Stimulated activated naive CD8-positive, alpha-beta T cell treated with anti-CD3 and anti-CD28 coated beads, Interleukin-15, Interleukin-2, amounts not matched to agents 100 ng/mL and 50 ng/mL, for 24 hours (primary cell): ENCODE measurements around the gene ABCA6.

ENCODE experiments used
- H3K27ac Mint-ChIP-seq: one replicate; pipeline ENCODE4 v1.8.0; 2021; ENCODE audit warnings: mild to moderate bottlenecking, mixed read lengths
- H3K27me3 Mint-ChIP-seq: one replicate; pipeline ENCODE4 v1.8.0; 2021; ENCODE audit warnings: mixed read lengths
- H3K36me3 Mint-ChIP-seq: one replicate; pipeline ENCODE4 v1.8.0; 2021; ENCODE audit warnings: low read depth, mixed read lengths
- H3K4me1 Mint-ChIP-seq: one replicate; pipeline ENCODE4 v1.8.0; 2021; ENCODE audit warnings: low read depth, mixed read lengths
- H3K4me3 Mint-ChIP-seq: one replicate; pipeline ENCODE4 v1.8.0; 2021; ENCODE audit warnings: mild to moderate bottlenecking, mixed read lengths
- H3K9me3 Mint-ChIP-seq: one replicate; pipeline ENCODE4 v1.8.0; 2021; ENCODE audit warnings: mixed read lengths

The ABCA6 gene

GRCh38 chr17:69056179-69056823 is 85.4 kb downstream of the ABCA6 start:
- H3K4me3 Mint-ChIP-seq = no peak overlapping the region
- H3K27me3 Mint-ChIP-seq = peaks cover 4% of the 10 kb centered on the region
- H3K4me1 Mint-ChIP-seq = no peaks in the 10 kb centered on the region
- peaks cover 17% of the 10 kb centered on the region for H3K9me3 Mint-ChIP-seq
- no peak overlapping the region for H3K27ac Mint-ChIP-seq
- H3K36me3 Mint-ChIP-seq = no peaks in the 10 kb centered on the region

GRCh38 chr17:69055334-69055733 is 86.4 kb downstream of the ABCA6 start:
- H3K27ac Mint-ChIP-seq = no peak overlapping the region
- peaks cover 4% of the 10 kb centered on the region for H3K27me3 Mint-ChIP-seq

GRCh38 chr17:69050999-69051775 is 90.5 kb downstream of the ABCA6 start:
- Mint-ChIP-seq H3K9me3 (peaks cover 8% of the 10 kb centered on the region), H3K4me1 (peaks cover 19% of the 10 kb centered on the region), H3K27ac (no peak overlapping the region), H3K4me3 (no peak overlapping the region), H3K27me3 (peaks cover 4% of the 10 kb centered on the region), H3K36me3 (no peaks in the 10 kb centered on the region)

More at GRCh38 chr17:69055334-69055733, 86.4 kb downstream of the ABCA6 start:
- Mint-ChIP-seq H3K4me3 (no peak overlapping the region), H3K9me3 (peaks cover 17% of the 10 kb centered on the region), H3K4me1 (no peaks in the 10 kb centered on the region), H3K36me3 (no peaks in the 10 kb centered on the region)

- Mint-ChIP-seq H3K4me3 (no peak overlapping the region), H3K27me3 (peaks cover 4% of the 10 kb centered on the region), H3K4me1 (peaks cover 19% of the 10 kb centered on the region)
Measured at GRCh38 chr17:69048634-69049033, 93.1 kb downstream of the ABCA6 start.

DNA sequence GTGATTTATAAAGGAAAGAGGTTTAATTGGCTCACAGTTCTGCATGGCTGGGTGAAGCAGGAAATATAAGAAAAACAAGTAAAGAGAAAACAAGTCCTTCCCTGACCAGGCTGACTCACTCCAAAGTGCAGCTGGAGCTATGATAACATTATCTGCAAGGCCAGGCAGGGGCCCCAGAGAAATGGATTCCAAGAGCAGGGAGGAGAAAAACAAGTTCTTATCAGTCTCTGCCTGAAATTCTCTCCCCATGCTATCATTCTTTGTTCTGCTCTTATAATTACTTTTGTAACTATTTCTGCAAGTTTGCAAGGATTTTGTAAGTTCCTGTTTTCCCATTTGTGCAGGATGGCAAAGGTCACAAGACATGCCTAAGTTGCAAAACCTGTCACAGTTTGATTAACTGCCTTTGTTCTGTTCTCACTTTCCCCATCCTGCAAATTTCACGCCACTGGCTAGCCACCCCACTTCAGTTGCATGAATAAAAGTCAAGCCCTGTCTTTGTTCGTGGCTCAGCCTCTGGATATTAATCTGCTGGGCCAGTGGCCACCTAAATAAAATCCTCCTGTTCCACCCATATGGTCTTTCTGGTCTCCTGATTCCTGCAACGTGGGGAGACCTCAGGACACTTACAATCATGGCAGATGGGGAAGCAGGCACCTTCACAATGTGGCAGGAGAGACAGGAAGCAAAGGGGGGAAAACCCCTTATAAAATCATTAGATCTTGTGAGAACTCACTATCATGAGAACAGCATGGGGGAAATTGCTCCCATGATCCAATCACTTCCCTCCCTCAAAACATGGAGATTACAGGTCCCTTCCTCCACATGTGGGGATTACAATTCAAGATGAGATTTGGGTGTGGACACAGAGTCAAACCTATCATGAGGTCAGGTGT is 94.1 kb downstream of the ABCA6 start:
- H3K27ac Mint-ChIP-seq = no peak overlapping the region
- H3K36me3 Mint-ChIP-seq = no peaks in the 10 kb centered on the region
- H3K4me1 Mint-ChIP-seq = peaks cover 19% of the 10 kb centered on the region
- H3K27me3 Mint-ChIP-seq = peaks cover 4% of the 10 kb centered on the region
- no peak overlapping the region for H3K4me3 Mint-ChIP-seq
- no peaks in the 10 kb centered on the region for H3K9me3 Mint-ChIP-seq

More at GRCh38 chr17:69048634-69049033, 93.1 kb downstream of the ABCA6 start:
- no peaks in the 10 kb centered on the region for H3K9me3 Mint-ChIP-seq
- H3K36me3 Mint-ChIP-seq = no peaks in the 10 kb centered on the region
- H3K27ac Mint-ChIP-seq = no peak overlapping the region

GRCh38 chr17:69046121-69046807 is 95.4 kb downstream of the ABCA6 start:
- Mint-ChIP-seq H3K36me3 (no peaks in the 10 kb centered on the region), H3K27me3 (no peaks in the 10 kb centered on the region), H3K4me3 (no peak overlapping the region), H3K4me1 (peaks cover 19% of the 10 kb centered on the region), H3K27ac (no peak overlapping the region), H3K9me3 (no peaks in the 10 kb centered on the region)

- Mint-ChIP-seq H3K27me3 (no peaks in the 10 kb centered on the region), H3K36me3 (no peaks in the 10 kb centered on the region), H3K27ac (no peak overlapping the region), H3K4me1 (peaks cover 19% of the 10 kb centered on the region), H3K4me3 (no peak overlapping the region), H3K9me3 (no peaks in the 10 kb centered on the region)
Measured at GRCh38 chr17:69045646-69046045, 96.0 kb downstream of the ABCA6 start.

- Mint-ChIP-seq H3K27ac (no peak overlapping the region), H3K4me1 (peaks cover 19% of the 10 kb centered on the region), H3K4me3 (no peak overlapping the region), H3K9me3 (no peaks in the 10 kb centered on the region), H3K36me3 (no peaks in the 10 kb centered on the region), H3K27me3 (no peaks in the 10 kb centered on the region)
Measured at GRCh38 chr17:69044371-69044770, 97.3 kb downstream of the ABCA6 start.

DNA sequence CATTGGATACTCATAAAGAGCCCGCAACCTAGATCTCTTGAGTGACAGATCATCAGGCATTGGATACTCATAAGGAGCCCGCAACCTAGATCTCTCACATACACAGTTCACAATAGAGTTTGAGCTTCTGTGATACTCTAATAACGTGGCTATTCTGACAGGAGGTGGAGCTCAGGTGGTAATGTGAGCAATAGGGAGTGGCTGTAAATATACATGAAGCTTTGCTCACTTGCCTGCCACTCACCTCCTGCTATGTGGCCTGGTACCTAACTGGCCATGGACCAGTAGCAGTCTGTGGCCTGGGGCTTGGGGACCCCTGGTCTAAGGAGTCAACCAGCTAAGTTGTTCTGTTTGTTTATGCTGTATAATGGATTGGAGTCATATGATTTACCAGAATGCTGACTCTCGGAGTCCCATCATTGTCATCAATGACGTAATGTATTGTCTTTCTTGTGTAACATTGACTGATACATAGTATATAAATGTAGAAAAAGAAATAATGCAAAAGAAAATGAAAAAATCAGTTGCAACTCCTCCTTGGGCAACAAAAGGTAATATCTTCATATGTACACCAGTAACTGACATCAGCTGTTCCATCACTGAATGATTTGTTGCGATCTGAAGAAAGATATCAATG is 98.5 kb downstream of the ABCA6 start:
- Mint-ChIP-seq H3K27ac (no peak overlapping the region), H3K36me3 (no peaks in the 10 kb centered on the region), H3K4me3 (no peak overlapping the region), H3K9me3 (no peaks in the 10 kb centered on the region), H3K27me3 (peaks cover 5% of the 10 kb centered on the region), H3K4me1 (peaks cover 8% of the 10 kb centered on the region)

- no peaks in the 10 kb centered on the region for H3K36me3 Mint-ChIP-seq
- no peak overlapping the region for H3K27ac Mint-ChIP-seq
- H3K4me1 Mint-ChIP-seq = no peaks in the 10 kb centered on the region
- no peak overlapping the region for H3K4me3 Mint-ChIP-seq
- peaks cover 7% of the 10 kb centered on the region for H3K27me3 Mint-ChIP-seq
- H3K9me3 Mint-ChIP-seq = peaks cover 2% of the 10 kb centered on the region
Measured at GRCh38 chr17:69042308-69042707, 99.4 kb downstream of the ABCA6 start.

DNA sequence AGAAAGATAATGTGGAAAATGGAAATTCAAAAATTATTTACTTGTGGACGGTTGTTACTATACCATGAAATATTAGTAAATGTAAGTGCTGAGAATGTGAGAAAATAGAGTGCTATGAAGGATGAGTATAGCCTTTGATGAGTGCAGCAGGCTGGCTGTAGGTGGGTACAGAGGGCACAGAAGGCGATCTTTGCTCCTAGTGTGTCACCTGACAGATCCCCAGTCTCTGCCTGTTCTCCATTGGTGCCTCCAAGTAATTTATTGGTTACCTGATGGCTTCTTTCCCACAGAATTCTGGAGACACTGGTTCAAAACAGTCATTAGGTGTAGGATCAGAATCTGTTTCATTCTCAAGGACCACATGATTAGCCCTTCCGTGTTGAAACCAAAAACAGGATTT is 109.9 kb downstream of the ABCA6 start:
- Mint-ChIP-seq H3K4me1 (no peaks in the 10 kb centered on the region), H3K4me3 (no peak overlapping the region), H3K27ac (no peak overlapping the region), H3K36me3 (no peaks in the 10 kb centered on the region), H3K9me3 (peaks cover 5% of the 10 kb centered on the region), H3K27me3 (peaks cover 15% of the 10 kb centered on the region)

GRCh38 chr17:69030169-69030568 is 111.5 kb downstream of the ABCA6 start:
- no peaks in the 10 kb centered on the region for H3K36me3 Mint-ChIP-seq
- H3K4me1 Mint-ChIP-seq = no peaks in the 10 kb centered on the region
- no peak overlapping the region for H3K4me3 Mint-ChIP-seq
- H3K9me3 Mint-ChIP-seq = no peaks in the 10 kb centered on the region
- H3K27me3 Mint-ChIP-seq = peaks cover 15% of the 10 kb centered on the region
- no peak overlapping the region for H3K27ac Mint-ChIP-seq
